ENCODE data around the gene SLC23A2.

GRCh38 chr20:4898282-4899244 is 102.7 kb downstream of the SLC23A2 start:
- no peak for TF ChIP-seq CTCF (IDR thresholded peaks at IDR 0.05)
- no peak for TF ChIP-seq POLR2A (IDR thresholded peaks at IDR 0.05)
